Measurements from ENCODE around the gene CHCHD6.
A peak's percentile ranks its signal among the peaks of the same experiment; 100 is the strongest.

Gene CHCHD6

DNA sequence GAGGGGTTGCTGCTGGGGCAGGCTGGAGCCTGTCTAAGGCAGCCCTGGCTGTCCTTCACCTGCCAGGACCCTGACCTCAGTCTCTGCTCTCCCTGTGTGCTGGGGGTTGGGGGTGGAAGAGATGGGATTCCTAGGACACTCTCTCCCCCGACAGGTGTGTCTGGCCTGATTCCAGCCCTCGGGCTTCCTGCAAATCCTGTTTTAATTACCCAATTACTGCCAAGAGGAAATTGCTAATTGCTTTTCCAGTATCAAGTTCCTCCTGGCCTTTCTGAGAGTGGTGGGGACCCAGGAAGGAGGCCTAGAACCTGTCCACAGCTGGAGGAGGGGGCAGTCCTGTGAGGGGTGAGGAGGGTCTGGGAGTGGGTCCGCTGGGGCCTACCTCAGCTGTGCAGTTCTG is 294.7 kb downstream of the CHCHD6 start:
- no peak for DNase-seq

GRCh38 chr3:126999383-126999782 is 295.3 kb downstream of the CHCHD6 start:
- DNase-seq, result peak; percentile 33 to 66

DNA sequence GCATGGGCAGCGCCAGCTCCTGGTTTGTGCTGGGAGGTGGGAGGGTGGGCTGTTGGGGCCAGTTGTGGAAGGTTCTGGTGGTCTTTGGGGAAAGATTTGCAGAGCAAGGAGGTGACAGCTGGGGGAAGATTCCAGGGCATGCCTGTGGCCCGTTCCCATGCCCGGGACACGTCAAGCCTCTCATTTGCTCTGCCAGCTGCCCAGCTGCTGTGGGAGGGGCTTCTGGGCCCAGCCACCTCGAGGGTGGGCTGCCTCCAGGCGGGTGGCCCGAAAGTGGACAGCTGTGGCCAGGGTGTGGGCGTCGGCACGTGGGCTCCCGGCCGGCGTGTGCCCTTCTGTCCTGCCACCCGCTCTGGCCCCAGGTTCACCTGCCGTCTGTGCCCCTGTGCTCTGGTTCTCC is 296.1 kb downstream of the CHCHD6 start:
- no peak for DNase-seq

DNA sequence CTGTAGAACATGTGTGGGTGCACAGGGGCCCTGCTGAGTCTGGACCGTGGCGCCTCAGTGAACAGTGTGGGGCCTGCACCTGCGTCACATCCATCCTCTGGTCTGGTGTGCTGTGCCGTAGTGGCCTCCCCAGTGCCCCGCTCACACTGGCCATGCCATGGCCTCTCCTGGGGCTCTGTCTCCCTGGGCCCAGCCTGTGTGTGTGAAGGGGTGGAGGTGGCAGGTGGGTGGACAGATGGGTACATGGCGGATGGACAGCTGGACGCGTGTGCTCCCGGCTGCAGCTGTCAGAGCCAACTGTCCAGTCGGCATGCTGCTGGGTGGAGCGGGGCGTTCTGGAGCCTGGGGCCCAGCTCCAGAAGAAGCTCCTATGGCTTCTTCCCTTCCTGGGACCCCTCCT is 296.7 kb downstream of the CHCHD6 start:
- no peak for DNase-seq

- no peak for DNase-seq
Measured at GRCh38 chr3:127001486-127002194, 297.6 kb downstream of the CHCHD6 start.

- DNase-seq, result peak in 1 of 2 donors; percentile 46
Measured at GRCh38 chr3:127002195-127003174, 298.4 kb downstream of the CHCHD6 start.

- DNase-seq, result no peak
Measured at GRCh38 chr3:127003175-127003555, 299.1 kb downstream of the CHCHD6 start.

DNA sequence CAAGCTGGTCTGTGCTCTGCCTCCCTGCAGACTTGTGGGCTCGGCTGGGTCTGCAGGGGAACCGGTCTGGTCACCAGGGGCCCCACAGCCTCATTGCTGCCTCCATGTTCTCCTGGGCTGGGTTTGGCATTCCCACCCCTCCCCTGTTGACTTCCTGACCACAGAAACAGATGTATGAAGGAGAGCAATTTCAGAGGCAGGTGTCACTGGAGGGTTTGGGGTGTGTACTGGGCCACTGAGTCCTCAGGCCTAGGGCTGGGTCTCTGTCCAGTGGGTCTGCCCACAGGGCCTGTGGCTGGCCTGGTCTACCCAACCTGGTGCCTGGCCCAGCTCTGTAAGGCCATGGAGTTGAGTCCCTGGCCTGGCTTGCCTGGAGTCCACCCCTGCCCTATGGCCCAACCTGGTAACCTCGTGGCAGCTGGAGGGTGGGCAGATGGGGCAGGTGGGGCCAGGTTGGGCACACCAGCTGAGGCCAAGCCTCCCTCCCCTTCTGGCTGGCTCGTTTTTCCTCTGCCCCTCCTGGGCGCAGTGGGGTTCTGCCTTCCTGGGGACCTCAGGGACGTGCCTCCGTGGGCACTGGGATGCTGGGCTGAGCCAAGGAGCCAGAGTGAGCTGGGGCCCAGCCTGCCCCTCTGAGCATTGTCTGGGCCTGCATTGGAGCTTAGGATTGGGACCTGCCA is 299.7 kb downstream of the CHCHD6 start:
- DNase-seq, result no peak

GRCh38 chr3:127004641-127005397 is 300.8 kb downstream of the CHCHD6 start:
- no peak for DNase-seq

DNA sequence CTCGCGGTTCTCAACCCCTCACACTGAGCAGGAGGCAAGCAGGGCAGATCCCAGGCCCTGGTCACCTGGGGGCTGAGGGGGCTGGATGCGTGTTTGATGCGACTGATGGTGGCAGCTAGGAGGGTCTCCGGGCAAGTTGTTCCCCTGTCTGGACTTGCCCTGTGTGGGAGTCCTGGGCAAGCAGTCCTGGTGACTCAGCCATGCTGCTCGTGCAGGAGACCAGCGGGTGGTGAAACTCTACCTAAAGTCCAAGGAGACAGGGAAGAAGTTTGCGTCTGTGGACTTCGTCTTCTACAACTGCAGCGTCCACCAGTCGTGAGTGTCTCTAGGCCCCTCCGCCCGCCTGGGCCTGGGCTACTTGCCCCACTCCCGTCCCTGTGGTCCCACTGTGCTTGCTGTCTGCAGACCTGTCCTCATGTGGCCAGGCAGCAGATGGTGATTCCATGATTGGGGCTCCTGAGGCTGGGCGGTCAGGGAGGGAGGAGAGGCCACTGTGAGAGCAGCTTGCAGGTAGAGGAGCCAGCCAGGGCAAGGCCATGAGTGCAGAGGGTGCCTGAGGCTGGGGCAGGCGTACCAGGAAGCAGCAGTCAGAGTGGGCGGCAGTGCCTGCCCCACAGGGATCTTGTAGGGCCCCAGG is 301.9 kb downstream of the CHCHD6 start:
- DNase-seq, result no peak

GRCh38 chr3:127006781-127007436 is 302.9 kb downstream of the CHCHD6 start:
- DNase-seq, result no peak

DNA sequence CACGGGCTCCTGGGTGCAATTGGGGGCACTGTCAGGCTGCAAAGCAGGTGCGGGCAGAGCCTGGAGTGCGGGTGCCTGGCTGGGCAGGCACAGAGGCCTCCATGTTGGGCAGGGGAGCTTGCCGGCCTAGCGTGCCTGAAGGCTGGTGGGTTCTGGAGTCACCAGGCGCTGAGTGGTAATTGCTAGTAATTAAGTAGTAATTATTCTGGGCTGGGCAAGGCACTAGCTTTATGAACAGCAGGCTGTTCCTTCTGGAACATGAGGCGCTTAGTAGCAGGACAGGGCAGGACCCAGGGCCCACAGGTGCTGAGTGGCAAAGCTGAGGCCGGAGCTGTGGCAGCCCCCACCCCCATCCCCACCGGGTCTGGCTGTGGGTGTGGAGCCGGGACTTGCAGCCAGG is 304.2 kb downstream of the CHCHD6 start:
- no peak for DNase-seq

DNA sequence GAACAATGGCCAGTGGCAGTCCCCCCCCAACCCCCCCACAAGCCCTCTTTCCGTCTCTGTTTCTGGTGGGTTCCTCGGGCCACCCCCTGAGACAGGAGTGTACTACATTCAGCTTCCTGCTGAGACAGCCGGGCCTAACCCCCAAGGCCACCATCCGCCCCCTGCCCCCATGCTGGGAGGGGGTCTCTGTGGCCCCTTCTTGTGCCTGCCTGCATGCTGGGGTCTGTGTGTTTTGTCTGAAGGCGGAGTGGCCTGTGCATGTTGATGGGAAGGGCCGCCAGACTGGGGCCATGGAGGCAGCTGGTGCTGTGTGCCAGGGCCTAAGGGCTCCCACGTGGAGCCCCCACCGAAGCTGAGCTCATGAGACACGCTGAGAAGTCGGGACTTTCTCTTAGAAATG is 305.5 kb downstream of the CHCHD6 start:
- DNase-seq, result no peak

Data from hippocampal formation (tissue), 2 donors.